Stimulated activated CD4-positive, alpha-beta T cell treated with anti-CD3 and anti-CD28 coated beads, TNF-alpha, amount 100 ng/mL, for 4 hours (primary cell): ENCODE measurements around the gene SERPINB6.
"Not testable (repeated sequence)": the region's sequence is repeated elsewhere in the genome, so short reads cannot be mapped to it uniquely, and the experiment has no call there.

Experiments
- DNase-seq, 3 experiments: peaks; one replicate each; pipeline ENCODE4 v3.0.0-alpha.2; 2020; ENCODE audit warnings: low read depth in 3 of 3

Gene SERPINB6

DNA sequence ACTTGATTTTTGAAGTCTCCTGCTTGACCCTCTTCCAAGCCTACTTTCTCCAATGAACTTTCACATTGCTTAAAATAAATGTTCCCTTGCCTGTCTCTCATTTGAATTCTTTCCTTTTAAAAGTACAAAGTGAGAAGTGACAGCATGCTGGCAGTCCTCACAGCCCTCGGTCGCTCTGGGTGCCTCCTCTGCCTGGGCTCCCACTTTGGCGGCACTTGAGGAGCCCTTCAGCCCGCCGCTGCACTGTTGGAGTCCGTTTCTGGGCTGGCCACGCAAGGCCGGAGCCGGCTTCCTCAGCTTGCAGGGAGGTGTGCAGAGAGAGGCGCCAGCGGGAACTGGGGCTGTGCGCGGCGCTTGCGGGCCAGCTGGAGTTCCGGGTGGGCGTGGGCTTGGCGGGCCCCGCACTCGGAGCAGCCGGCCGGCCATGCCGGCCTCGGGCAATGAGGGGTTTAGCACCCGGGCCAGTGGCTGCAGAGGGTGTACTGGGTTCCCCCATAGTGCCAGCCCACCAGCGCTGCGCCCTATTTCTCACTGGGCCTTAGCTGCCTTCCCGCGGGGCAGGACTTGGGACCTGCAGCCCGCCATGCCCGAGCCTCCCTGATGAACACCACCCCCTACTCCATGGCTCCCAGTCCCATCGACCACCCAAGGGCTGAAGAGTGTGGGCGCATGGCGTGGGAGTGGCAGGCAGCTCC is 31.9 kb downstream of the SERPINB6 start:
- no peak for DNase-seq

DNA sequence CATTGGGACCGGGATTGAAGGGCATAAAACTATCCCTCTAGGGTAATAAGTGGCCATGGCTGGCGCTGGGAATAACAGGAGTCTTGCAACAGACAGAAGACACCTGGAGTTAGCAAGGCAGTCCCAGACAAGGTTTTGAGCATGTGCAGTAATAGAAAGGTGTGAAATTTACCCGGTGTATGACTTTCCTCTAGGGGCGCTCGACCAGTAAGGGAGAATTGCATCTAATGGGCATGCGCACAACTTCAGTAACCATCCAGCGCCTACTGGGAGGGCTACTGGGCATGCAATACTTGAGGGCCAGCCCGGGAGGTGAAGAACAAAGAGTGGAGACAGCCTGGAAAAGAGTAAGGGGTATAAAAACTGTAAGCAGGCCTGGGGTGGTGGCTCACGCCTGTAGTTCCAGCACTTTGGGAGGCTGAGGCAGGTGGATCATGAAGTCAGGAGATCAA is 32.7 kb downstream of the SERPINB6 start:
- no peak for DNase-seq

DNA sequence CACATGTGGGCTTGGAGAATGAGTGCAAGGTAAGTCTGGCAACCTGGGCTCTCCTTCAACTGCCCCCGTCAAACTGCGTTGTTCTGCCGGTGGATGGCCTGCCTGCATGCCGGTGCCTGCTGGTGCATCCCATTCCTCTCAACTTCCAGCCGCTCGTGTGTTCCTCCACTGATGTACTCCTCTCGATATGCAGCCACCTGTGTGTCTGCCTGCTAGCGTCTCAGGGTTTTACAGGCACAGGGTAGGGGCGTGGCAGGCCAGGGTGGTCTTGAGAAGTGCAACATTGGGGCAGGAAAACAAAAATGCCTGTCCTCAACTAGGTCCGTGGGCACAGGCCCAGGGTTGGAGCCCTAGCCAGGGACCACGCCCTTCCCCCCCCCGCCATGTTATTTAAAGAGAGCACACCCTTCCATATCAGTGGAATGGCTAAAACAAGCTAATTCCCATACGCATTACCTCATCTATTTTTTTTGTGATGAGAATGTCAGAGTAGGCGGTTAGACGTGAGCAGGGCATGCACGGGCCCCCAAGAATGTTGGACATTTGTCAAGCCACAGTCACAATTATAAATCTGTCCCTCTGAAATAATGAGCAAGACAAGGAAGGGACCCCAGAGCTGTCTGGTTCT is 33.2 kb downstream of the SERPINB6 start:
- DNase-seq = no peak

DNA sequence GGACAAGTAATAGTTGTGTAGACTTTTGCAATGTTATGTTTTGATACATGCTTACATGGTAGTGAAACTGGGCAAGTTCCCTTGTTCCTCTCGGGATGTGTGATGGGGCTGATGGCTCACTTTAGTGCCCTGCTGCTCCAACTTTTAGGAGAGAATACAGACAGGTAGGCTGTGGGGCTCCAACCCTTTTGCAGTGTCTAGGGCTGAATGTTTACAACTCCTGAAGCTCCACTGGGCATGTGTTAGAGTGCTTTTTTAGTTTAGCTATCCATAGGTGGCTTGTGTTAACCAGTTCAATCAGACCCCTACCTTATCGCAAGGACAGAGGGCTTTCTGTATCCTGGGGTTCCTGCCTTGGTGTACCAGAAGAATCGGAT is 33.8 kb downstream of the SERPINB6 start:
- DNase-seq = no peak

DNA sequence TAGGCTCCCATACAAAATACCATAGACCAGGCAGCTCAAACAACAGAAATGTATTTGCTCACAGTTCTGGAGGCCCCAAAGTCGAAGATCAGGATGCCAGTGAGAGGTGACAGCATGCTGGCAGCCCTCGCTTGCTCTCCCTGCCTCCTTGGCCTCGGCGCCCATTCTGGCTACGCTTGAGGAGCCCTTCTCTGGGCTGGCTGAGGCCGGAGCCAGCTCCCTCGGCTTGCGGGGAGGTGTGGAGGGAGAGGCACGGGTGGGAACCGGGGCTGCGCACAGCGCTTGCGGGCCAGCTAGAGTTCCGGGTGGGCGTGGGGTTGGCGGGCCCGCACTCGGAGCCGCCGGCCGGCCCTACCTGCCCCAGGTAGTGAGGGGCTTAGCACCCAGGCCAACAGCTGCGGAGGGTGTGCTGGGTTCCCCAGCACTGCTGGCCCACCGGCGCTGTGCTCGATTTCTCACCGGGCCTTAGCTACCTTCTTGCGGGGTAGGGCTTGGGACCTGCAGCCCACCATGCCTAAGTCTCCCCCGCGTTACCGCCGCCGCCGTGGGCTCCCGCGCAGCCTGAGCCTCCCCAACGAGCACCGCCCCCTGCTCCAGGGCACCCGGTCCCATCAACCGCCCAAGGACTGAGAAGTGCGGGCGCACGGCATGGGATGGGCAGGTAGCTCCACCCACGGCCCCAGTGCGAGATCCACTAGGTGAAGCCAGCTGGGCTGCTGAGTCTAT is 35.6 kb downstream of the SERPINB6 start:
- no peak for DNase-seq

DNA sequence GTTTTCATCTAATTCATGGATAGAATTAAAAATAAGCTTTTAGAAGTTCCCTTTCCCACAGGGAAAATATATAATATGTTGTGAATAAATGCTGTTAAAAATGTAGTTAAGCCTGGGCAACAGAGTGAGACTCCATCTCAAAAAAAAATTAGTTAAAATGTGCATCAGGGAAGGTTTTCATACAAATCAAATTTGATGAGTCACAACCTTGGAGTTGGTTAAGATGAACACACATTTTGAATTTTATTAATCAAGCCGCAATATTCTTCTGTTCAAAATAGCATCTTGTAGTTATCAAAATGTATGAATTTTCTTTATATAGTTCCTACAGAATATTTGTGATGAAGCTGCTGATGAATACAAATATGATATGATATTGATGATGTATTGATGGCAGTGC is 37.3 kb downstream of the SERPINB6 start:
- DNase-seq = no peak

DNA sequence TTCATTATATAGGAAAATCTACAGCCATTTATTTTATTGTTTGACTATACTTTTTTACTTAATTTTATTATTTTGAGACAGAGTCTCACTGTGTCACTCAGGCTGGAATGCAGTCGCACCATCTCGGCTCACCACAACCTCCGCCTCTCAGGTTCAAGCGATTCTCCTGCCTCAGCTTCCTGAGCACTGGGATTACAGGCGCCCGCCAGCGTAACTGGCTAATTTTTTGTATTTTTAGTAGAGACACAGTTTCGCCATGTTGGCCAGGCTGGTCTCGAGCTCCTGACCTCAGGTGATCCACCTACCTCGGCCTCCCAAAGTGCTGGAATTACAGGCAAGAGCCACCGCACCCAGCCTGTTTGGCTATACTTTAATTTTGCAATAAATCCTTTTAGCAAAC is 38.5 kb downstream of the SERPINB6 start:
- DNase-seq = not testable (repeated sequence)

DNA sequence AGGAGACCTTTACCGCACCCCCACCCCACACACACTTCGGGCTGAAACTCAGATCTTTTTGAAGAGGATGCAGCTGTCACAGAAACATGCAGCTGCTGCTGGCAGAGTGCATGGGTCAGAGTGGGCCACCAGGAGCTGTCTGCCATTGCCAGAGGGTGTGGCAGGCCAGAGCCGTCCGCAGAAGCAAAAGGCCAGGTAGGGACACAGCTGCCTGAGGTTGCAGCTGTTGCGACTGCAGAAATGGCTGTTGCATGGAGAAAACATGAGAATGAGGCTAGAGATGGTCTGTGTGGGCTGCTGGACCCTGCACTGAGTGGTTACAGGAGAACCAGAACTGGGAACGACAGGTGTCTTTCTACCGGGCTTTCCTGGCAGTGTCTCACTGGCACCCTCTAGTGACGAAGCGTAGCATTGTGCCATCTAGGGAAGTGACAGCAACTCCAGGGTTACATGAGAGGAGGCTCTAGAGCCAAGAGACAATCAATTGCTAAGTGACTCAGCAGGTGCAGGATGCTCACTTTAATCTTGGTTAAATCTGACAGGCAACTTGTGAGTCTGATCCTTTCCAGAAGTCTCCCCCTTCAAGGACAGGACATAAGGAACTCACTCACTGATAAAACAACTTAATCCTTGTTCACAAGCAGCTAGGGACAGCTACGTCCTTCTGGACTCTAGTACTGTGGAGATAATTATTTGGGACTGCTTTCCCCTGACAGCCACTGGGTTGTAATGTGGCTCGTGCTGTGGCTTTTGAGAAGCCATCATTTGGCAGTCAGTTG is 39.2 kb downstream of the SERPINB6 start:
- DNase-seq = peak; percentile 65 to 80 (median 78)

DNA sequence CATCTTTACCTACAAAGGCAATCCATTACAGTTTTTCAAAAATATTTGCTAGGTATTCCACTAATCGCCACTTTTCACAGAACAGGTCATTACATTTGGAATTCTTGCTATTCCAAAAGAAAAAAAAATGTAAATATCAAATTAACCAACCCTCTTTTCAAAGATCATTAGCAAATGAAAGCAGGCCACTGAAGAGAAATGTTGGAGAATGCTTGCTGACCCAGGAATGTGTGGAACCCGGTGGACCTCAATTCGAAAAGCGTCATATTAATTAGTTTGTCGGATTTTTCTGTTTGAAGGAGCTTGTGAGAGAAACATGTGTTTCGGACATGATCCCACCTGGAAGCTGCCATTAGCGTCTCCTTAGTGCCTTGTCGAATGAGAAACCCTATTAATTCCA is 40.3 kb downstream of the SERPINB6 start:
- no peak for DNase-seq

DNA sequence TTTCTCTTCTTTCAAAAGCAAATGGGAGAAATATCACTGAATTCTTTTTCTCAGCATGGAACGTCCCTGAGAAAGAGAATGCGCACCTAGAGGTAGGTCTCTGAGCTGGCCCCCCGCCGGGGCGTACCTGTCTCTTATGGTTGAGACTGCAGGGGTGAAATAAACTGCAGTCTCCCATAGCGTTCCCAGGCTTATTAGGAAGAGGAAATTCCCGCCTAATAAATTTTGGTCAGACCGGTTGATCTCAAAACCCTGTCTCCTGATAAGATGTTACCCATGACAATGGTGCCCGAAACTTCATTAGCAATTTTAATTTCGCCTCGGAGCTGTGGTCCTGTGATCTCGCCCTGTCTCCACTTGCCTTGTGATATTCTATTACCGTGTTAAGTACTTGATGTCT is 43.4 kb downstream of the SERPINB6 start:
- DNase-seq = not testable (repeated sequence)

DNA sequence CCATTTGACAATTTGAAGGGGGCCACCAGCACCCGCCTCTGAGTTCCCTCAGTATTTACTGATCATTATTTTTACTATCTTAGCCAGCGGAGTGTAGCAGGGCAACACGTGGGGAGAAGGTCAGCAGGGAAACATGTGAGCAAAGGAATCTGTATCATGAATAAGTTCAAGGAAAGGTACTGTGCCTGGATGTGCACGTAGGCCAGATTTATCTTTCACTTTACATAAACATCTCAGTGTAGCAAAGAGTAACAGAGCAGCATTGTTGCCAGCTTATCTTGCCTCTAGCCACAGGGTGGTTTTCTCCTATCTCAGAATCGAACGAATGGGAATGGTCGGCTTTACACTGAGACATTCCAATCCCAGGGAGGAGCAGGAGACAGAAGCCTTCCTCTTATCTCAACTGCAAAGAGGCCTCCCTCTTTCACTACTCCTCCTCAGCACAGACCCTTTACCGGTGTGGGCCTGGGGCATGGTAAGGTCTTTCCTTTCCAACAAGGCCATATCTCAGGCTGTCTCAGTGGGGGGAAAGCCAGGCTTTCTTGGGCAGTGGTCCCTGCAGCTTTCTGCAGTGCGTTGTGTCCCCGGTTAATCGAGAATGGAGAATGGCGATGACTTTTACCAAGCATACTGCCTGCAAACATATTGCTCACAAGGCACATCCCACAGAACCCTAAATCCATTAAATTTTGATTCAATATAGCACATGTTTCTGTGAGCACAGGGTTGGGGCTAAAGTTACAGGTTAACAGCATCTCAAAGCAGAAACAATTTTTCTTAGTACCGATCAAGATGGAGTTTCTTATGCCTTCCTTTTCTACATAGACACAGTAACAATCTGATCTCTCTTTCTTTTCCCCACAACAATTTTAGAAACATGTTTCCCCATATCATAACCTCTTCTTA is 45.3 kb downstream of the SERPINB6 start:
- DNase-seq = not testable (repeated sequence)

DNA sequence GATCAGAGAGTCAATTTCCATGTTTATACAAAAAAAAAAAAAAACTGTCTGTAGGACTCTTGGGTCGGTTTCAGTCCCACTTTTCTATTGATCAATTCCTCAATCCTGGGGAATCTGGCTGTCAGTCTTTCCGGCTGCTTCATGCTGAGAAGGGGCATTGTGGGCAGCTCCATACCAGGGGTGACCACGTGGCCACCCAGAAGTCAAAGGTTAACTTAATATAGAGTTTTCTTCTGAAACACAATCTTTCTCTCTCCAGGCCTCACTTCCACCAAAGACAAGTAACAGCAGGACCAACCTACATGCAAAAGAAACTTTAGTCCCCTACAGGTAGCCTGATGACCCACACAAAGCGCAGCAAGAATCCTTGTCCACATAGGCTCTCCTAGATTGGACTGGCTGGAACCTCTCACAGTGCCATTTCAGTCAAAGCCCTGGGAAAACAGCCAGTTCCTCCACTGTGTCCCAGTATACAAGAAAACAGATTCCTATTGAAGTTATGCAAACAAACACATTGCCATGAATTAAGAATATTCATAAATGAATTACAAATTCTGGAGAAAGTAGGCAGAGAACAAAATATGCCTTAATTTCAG is 49.7 kb downstream of the SERPINB6 start:
- no peak for DNase-seq

DNA sequence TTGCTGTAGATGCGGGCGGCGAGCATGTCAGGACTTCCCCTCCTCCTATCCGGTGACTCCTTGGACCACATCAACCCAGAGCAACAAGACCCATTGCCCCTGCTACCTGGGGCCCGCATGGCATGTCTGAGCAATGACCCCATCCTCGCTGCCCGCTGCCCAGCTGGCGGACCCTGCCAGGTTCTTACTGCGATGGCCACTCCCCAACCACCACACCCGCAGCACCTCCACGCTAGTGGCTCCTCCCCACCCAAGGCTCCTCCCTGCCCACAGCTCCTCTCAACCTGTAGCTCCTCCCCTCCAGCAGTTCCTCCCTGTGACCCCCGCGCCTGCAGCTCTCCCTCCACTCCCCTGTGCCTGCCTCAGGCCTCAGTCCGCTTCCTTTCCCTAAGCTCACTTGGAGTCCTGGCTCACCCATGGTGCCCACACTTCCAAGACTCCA is 50.7 kb downstream of the SERPINB6 start:
- DNase-seq = no peak

DNA sequence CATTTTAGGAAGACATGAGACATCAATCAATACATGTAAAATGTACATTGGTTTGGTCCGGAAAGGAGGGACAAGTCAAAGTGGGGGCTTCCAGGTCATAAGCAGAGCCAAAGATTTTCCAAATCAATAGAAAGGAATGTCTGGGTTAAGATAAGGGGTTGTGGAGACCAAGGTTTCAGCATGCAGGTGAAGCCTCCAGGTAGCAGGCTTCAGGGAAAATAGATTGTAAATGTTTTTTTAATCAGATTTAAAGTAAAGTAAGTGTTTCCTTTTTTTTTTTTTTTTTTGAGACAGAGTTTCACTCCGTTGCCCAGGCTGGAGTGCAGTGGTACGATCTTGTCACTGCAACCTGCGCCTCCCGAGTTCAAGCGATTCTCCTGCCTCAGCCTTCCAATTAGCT is 51.5 kb downstream of the SERPINB6 start:
- DNase-seq = no peak

DNA sequence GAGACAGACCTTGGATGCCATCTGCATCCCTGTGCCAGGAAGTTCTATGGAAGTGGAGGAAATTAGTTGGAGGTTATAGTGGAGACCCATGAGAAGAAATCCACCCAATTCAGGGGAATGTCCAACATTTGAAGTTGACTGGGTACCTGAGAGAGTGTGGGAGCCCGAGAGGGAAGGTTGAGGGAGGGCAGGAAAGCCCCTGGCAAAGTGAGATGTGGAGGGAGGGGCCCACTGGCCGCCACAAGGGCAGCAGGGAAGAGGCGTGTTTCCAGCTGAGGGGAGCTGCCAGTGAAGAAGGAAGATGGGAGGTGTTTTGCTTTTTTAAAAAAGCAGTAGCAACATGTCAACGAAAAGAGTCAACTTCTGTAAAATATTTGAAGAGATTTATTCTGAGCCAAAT is 52.0 kb downstream of the SERPINB6 start:
- no peak for DNase-seq

DNA sequence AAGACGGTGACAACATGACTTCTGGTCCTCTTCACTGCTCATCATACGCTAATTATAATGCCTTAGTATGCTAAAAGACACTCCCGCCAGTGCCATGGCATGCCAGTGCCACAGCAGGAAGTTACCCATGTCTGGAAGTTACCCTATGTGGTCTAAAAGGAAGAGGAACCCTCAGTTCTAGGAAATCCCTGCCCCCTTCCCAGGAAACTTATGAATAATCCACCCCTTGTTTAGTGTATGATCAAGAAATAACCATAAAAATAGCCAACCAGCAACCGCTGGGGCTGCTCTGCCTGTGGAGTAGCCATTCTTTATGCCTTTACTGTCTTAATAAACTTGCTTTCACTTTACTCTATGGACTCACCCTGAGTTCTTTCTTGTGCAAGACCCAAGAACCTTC is 52.4 kb downstream of the SERPINB6 start:
- DNase-seq = no peak

DNA sequence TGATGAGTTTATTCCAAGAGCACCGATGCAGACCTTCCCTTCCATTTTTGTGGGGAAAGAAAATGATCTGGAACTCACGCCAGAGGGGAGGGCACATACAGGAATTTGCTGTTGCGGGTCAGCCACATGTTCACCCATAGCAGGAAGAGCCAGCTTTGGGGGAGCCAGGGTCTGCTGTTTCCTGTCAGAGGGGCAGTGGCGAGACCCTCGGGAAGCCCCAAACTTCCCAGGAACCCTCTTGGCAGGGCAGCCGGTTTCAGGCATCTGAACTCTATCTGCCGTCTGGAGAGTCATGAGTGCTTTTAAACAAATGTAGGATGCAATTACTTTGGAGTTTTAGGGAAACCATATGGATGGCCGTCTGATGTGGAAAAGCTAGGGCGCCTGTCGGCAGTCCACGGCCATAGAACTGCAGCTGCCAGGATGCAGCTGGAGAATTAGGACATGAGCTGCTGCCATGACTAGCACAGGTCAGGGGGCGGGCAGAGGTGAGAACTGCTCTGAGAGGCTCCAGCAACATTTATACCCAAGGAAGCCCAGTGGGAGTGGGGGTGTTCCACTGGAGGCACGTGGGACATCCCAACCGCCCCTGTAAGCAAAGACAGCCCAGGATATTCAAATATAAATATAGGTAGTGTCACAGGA is 53.4 kb downstream of the SERPINB6 start:
- DNase-seq = no peak

DNA sequence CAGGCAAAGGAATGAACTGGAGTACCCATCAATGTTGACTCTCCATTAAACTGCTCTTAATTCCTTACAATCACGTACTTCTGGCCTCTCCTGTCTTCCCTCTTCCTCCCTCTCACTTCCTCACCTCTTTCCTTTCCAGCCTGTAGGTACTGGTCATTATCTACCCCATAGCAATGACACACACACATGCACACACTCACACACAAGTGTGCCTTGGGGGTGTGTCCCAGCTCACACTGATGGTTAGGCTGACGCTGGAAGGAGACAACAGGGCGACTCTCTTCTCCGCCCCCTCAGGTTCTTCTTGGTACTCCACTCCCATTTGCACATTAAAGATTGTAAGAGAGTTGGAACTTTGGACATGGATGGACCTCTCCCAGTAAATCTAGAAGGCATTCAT is 54.3 kb downstream of the SERPINB6 start:
- DNase-seq = no peak

DNA sequence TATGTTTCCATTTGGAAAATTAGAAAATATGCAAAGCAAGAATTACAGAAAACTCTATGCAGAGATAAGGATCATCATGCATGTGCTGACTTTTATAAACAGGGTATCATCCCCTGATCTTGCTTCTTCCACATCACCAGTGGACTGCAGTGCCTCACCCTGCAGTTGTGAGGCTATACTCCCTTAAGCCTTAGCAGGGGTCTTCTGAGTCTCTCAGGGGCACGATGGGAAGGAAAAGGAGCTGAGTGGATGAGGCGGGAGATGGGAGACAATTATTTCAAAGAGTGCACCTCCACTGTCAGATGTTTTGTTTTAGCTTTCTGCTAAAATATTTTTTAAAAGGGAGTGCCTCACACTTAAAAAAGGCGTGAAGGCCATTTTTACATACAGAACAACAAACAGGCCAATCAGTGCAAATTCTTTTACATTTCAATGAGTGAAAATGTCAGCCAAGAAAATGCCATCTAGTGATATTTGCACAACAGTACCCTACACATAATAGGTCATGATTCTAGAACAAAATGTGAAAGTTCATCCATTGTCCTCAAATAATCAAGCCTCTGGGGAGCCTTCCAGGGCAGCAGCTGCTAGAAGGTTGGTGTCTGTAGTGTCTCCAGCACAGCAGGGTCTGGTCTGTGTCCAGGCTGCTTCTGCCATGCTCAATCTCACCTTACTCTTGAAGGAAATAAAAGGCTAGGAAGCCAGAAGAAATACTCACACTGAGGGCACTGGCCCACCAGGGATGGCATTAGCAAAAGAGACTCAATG is 55.0 kb downstream of the SERPINB6 start:
- DNase-seq = no peak
